GM21723 (cell line): ENCODE results near the gene SAPCD2.

Experiments used
- ATAC-seq: cut with Tn5 transposase; IDR thresholded peaks from one replicate; pipeline ENCODE4 v1.9.1; 2021; ENCODE audit warnings: mild to moderate bottlenecking, moderate library complexity; ENCODE audit not compliant: unreplicated experiment

The SAPCD2 gene

GRCh38 chr9:137050570-137050969 lies 19.8 kb downstream of the SAPCD2 start:
- no peak for ATAC-seq

DNA sequence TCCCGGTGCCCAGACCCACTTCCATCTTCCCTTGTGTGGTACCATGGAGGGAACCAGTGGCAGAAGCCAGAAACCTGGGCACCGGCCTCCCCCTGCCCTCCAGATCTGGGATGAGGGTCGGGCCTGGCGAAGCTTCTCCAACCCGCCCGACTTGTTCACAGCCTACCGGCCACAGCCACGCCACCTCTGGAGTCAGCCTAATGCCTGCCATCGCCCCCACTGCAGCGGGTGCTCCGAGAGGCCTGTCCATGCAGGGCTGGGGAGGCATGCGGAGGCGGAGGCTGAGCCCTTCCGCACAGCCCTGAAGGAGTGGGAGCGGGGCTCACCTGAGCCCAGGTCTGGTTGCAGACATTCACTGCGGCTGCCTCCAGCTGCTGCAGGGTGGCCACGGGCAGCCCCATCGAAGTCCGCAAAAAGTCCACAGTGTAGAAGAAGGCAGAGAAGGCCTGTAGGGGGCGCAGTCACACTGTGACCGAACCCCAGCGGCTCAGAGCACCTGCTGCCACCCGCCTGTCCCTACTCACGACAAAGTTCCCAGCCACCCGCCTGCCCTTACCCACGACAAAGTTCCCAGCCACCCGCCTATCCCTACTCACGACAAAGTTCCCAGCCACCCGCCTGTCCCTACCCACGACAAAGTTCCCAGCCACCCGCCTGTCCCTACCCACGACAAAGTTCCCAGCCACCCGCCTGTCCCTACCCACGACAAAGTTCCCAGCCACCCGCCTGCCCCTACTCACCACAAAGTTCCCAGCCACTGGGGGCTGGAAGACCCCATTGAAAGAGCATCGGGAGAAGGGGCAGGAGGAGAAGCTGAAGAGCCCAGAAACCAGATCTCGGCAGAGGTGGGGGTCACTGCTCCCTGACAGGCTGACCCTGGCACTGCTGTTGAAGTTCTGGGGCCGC lies 20.6 kb downstream of the SAPCD2 start:
- ATAC-seq: no peak

- ATAC-seq: no peak
Measured at GRCh38 chr9:137048655-137049543, 21.5 kb downstream of the SAPCD2 start.

GRCh38 chr9:137046088-137046787 lies 24.1 kb downstream of the SAPCD2 start, which contains the start of gene NPDC1:
Gene NPDC1 (minus strand): TSS chr9:137046177. CDS start chr9:137045989, 188 bp downstream.
- ATAC-seq: no peak

DNA sequence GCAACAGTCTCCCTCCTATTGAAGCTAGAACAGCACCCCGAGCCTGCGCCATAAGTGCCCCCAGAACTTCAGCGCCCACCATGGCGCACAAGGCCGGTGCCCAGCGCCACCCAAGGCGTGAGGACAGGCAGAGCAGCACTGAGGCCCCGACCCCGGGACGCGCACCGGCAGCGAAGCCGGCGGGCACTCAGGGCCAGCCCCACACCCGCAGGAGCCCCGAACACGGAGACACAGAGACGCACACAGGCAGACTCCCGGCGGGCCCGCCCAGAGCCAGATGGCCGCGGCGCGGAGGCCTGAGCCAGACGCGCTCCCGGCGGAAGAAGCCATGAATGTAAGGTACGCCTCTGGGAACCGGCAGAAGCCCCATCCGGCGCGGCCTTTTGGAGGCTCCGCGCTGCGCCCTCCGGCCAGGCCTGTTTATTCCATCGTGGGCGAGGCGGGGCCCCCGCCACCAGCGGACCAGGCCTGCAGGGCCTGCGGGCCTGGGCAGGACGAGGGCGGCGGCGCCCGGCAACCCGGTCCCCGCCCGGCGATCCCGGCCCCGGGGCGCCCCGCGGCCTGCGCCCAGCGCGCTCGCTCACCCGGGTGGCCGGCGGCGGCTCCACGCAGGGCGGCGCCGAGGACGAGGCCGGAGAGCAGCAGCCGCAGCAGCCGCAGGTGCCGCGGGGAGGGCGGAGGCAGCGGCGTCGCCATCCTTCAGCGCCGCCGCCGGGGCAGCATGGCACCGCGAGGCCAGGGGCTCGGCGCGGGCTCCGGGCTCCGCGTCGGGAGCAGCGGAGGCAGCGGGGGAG lies 24.9 kb downstream of the SAPCD2 start:
- ATAC-seq: no peak

DNA sequence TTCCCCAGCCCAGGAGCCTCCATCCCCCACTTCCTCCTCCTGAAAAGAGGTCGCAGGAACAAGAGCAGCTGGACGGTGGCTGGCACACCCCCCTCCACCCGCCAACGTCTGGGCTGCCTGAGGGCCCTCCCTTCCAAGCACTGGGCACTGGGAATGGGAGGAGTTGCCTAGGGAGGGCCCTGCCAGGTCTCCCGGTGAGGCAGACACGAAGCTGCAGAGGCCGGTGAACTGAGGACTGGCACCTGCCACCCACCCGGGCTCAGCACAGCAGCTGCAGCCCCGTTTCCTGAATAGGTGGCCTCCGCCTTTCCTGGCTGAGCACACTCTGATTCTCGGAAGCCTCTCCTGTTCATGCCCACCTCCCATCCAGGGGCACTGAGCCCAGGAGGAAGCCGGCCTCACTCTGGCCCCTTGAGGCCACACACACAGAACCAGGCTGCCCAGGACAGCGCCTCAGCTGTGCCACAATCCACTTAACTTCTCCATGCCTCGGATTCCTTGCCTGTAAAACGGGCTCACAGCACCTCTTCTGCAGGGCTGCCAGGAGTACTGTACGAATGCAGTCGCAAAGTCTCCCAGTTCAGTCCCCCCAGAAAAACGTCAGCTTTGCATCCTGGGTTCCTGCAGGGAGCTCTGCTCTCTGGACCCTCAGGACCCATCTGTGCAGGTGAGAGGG lies 25.7 kb downstream of the SAPCD2 start:
- no peak for ATAC-seq

DNA sequence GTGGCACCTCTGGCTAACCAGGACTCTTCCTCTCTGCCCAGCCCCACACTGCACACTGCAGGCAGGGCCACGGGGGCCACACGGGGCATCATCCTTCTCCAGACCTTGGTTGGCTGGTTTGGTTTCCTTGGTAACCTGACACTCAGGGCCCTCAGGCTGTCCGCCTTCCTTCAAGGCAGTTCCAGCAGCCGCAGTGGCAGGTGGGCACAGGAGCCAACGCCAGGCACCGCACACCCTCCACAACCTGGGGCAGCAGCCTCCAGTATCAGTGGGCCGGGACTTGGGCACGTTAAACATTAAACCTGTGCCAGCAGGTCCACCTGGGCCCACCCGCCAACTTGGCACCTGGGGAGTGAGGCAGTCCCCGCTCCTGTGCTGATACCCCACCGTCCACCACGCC lies 26.3 kb downstream of the SAPCD2 start:
- ATAC-seq: no peak

DNA sequence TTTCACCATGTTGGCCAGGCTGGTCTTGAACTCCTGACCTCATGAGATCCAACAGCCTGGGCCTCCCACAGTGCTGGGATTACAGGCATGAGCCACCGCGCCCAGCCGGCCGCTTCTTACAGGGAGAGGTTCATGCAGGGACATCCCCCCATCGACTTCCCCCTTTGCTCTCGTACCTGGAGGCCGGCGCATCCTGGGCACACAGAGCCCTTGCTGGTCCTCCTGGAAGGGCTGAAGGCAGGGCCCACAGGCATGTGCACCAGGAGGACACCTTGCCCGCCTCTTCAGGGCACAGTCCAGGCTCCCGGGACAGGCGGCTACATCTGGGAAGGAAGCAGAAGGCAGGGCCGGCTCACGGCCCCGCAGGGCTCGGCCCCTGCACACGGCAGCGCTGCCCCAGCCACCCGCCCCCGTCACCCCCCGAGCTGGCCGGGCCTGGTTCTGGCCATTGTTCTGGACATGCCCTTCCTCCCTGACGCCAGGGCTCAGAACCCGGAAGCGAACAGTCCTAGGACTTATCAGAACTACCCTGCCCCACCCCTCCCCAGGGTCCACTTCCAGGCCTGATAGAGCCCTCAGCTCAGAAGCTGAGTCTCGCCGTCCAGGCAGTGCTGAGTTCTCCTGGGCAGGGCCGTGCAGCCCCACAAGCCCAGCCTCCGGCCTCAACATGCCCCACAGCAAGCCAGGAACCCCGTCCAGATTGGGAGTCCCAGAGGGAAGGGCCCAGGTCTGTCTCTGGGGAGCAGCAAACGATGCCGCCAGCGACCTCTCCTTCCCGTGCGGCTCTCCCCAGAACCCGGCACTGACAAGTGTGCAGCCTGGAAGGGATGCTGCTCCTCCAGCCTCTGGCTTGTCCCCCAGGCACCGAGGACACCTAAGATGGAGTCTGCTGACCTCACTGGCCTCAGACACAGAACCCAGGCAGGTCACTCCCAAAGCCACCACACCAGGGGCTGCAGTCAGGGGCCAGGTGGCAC lies 27.3 kb downstream of the SAPCD2 start:
- ATAC-seq: no peak

- ATAC-seq: no peak
Measured at GRCh38 chr9:137041124-137041523, 29.2 kb downstream of the SAPCD2 start.

DNA sequence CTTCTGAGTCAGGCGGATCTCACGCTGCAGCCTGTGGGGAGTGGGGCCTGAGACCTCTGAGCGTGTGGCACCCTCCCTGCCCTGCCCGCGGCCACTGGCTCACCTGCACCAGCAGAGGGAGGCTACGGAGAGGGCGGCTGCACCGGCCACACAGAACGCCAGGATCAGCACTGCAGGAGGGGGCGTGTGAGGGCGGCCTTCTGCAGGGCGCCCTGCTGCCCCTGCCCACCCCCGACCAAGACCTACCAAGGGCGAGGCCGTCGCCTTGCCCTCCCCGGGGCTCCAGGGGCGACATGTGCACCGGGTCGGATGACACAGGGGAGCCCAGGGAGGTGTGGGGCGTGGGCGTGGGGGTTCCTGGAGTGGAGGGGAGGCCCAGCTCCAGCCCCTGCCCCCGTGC lies 29.8 kb downstream of the SAPCD2 start:
- no peak for ATAC-seq

- ATAC-seq: no peak
Measured at GRCh38 chr9:137039611-137040366, 30.6 kb downstream of the SAPCD2 start.

DNA sequence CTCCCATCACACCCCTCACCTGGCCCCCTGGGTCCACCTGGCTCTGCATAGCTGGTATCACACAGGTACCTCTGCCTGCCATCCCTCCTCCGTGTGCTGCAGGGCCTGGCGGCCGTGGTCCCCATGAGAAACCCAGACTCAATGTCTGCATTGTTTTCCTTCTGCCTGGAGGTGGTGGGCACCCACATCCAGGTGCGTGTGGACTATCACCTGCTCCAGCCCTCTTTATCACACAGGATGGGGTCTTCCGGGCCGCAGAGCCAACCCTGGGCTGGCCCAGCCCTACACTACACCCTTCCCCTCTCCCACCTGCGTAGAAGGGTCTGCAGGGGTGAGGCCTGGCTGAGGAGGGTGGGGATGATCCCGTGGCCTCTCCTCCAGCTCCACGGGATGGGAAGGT lies 31.4 kb downstream of the SAPCD2 start:
- ATAC-seq: no peak

DNA sequence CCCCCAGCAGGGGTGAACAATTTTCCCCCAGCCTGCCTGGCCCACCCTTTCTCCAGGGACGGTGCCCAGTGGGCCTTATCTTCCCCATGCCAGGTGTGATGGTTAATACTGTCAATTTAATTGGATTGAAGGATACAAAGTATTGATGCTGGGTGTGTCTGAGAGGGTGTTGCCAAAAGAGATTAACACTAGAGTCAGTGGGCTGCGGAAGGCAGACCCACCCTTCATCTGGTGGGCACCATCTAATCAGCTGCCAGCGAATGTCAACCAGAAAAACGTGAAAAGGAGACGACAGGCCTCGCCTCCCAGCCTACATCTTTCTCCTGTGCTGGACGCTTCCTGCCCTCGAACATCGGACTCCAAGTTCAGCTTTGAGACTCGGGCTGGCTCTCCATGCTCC lies 32.9 kb downstream of the SAPCD2 start:
- no peak for ATAC-seq

GRCh38 chr9:137037035-137037434 lies 33.3 kb downstream of the SAPCD2 start:
- ATAC-seq: no peak

- ATAC-seq: no peak
Measured at GRCh38 chr9:137035937-137036336, 34.4 kb downstream of the SAPCD2 start.

- ATAC-seq: no peak
Measured at GRCh38 chr9:137035507-137035834, 34.9 kb downstream of the SAPCD2 start.

- ATAC-seq: peak; percentile 58
Measured at GRCh38 chr9:137034709-137035506, 35.4 kb downstream of the SAPCD2 start.
